Activated CD8-positive, alpha-beta memory T cell treated with anti-CD3 and anti-CD28 coated beads, Interleukin-2, amount 50 U/mL, for 4 hours (primary cell): Measurements from ENCODE around the gene MRPL34.

Source experiments
- DNase-seq: peaks from one replicate; pipeline ENCODE4 v3.0.0-alpha.2; 2020

The MRPL34 gene

GRCh38 chr19:17311455-17312188 is 6.0 kb downstream of the MRPL34 start:
- no peak for DNase-seq

GRCh38 chr19:17312189-17313113 is 6.8 kb downstream of the MRPL34 start:
- no peak for DNase-seq

- DNase-seq, result no peak
Measured at GRCh38 chr19:17314007-17314593, 8.4 kb downstream of the MRPL34 start.

- no peak for DNase-seq
Measured at GRCh38 chr19:17318966-17319365, 13.3 kb downstream of the MRPL34 start.

DNA sequence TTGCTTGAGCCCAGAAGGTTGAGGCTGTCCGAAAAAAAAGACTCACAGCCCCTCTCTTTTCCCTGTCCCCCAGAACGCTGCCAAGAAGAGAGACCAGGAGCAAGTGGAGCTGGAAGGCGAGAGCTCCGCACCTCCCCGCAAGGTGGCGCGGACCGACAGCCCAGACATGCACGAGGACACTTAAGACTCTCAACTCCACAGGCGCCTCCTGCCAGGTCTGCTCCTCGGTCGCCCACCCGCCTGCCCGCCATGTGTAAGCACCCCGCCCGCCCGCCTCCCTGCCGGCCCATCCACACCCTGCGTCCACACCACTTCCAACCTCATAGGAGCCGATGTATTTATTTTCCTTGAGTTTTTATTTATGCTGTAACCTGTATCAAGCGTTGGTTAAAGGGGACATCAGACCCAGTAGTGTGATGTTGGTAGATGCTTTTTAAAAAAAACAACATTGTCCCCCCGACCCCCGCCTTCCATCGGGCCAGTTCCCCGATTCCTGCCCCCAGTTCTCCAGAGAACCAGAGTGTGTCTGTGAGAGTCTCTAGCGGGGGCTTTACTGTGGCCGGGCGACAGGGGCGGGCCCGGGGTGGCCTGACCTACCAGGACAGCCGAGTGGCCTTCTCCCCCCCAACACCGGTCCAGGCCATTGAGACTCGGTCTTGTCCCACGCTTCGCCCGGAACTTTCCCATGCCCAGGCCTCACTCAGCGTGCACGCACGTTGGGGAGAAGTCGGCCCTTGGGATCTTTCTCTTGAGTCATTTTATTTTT is 14.0 kb downstream of the MRPL34 start:
- no peak for DNase-seq

DNA sequence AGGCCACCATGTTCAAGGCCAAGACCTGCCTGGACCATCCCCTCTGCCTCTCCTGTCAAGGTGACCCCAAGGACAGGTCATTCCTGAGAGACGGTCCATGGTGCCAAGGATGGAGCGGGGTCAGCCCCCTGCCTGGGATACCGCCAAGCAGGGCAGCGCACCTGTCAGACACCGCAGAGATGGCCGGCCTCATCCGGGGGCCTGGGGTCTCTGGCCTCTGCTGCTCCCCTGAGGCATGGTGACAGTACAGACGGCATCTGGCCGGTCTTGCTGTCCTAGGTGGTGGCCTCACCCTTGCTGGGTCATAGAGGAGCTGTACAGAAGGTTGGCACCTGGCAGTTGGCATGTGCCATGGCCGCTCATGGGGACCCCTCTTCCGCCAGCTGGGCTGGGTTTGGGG is 14.8 kb downstream of the MRPL34 start:
- DNase-seq, result no peak

DNA sequence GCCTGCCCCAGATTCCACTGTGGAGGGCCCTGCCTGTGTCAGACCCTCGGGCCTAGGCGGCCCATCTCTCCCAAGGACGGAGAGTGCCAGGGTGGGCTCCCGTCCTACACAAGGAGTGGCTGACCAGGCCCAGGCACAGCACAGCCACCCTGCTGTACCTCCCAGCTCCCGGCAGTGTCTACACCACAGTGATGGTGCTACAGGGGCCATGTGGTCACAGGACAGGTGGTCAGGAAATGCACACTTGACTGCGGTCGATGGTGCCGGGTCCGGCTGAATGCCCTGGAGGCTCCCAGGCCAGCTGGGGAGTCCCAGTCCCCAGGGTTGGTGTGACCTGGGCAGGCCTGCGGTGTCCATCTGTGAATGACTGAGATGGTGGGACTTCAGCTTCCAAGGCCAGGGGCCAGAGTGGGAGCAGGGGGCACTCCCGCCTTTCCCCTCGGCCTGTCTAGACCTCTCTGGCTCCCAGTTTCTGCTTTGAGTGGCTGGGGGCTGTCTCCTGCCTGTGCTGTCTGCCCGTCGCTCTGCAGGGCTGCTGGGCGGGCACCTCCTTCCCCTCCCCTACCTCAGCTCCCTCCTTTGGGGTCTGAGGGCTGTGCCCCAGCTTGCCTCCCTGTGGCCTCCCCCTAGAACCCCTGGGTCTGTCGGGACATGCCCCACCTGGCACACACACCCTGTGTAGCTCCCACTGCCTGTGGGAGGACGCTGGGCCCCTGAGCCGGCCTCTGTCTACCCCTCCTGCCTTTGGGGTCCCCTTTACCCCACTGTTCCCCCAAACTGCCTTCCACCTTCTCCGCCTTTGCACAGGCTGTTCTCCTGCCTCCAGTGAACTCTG is 16.2 kb downstream of the MRPL34 start:
- DNase-seq, result no peak

DNA sequence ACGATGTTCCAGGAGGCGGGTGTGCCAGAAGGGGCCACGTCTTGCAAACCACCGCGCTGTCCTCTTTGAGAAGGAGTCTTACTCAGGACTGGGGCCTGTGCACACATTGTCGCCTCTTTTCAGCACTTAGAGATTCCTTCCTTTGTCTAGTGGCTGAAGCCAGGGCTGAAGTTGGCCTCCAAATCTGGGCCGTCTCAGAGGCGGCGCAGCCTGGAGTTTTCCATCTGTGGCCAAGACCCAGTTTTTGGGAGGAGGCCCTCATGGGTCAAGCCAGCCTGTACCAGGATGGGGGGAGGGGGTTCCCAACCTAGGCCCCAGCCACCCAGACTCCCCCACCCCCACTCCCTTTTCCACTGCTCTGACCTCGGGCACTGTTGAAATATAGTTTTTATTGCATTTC is 17.2 kb downstream of the MRPL34 start:
- no peak for DNase-seq

DNA sequence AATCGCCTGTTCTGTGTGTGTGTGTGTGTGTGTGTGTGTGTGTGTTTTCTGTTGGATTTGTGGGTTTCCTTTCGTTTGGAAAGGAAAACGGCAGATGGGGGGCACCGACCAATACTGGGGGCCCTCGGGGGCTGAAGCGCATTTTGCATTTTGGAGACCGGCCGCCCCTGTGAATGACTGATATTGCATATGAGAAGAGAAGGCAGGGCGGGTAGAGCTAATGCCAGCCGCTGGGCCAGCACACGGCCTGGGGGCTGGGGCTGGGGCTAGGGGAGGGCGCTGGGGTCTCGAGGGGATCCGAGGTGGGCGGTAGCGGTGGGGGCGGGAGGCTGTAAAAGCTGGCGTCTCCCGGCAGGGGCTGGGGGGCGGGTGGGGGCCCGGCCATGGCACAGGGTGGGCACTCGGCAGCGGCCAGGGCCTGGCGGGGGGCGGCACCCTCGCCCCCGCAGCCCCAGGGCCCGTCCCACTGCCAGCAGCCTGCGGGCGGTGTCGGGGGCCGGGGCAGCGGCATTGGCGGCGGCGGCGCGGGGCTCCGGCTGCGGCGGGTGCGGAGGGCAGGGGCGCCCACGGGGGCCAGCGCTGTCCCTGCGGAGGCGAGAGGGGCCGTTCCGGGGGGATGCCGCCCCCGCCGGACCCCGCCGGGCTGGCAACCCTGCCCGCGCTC is 17.8 kb downstream of the MRPL34 start:
- DNase-seq, result no peak

- no peak for DNase-seq
Measured at GRCh38 chr19:17323964-17324332, 18.3 kb downstream of the MRPL34 start.

GRCh38 chr19:17324357-17325114 is 18.9 kb downstream of the MRPL34 start:
- DNase-seq, result no peak

DNA sequence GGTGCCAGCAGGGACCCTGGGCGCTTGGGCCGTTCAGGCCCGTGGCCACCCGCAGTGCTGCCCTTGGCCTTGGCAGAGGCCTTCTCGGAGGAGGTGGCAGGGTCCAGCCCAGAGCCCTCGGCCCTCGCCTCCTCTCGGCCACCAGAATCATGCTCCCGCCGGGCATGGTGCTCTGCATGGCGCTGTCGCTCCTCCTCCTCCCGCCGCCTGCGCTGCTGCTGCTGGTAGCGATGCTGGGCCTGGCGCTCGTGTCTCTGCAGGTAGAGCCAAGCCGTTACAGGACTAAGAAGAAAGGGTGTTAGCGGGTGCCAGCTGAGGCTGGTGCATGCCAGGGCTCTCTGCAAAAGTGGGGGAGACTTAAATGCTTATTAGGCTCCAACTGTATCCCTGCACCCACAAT is 19.5 kb downstream of the MRPL34 start:
- DNase-seq, result no peak

- no peak for DNase-seq
Measured at GRCh38 chr19:17325881-17326594, 20.4 kb downstream of the MRPL34 start.

GRCh38 chr19:17326595-17326966 is 20.9 kb downstream of the MRPL34 start:
- DNase-seq, result no peak

DNA sequence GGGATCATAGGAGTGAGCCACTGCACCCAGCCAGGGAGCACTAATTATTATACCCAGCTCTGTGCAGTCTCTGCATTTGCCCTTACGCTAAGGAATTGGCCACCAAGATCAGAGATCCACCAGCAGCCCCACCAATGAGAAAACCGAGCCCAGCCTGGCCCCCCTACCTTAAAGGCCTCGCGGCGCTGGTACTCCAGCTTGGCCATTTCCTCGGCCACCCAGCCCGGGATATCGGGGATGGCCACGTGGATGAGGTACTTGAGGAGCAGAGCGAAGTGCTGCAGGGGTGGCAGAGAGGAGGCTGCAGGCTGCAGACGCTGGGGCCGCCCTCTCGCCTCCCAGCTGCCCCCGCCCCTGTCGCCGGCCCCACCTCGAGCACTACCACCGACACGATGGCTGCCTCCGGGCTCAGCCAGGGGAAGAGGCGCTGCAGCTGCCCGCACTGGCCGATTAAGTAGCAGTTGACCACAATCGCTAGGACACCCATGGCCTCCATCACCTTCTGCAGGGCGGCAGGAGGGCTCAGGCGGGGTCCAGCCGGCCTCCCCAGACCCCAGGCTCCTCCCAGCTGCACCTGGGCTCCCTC is 21.5 kb downstream of the MRPL34 start:
- no peak for DNase-seq

DNA sequence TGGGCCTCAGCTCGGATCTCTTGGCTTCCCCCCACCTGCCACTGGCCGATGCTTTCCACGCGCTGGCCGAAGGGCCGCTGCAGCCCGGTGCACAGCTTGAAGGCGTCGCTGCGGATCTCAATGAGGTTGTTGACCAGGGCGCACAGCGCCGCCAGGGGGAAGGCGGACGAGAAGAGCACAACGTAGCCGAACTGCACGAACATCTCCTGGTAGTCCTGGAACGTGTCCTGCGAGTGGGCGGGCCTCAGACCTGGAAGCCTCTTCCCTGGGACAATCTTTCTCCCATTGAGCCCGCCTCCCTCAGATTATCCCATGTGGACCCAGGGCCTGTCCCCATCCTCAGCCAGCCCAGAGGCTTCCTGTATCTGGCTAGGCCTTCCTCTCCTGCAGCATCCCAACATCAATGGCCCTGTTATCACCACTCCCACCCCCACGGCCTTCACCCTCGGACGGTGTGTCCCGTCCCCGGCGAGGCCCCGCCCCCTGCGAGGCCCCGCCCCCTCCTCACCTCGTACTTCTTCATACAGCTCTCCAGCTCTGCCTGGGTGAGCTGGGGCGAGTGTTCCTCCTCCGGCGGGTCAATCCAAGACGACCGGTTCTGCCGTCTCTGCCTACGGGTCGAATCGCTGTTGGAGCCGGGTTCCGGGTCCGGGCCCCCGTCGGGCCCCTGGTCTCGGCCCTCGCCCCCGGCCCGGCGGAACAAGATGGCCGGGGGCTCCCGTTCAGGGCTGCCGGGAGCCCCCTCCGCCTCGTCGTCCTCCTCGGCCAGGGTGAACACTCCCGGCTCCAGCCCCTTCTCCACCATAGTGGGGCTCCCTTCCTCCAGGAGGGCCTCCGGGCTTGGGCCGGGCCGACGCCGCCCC is 22.2 kb downstream of the MRPL34 start:
- DNase-seq, result peak; percentile 54

DNA sequence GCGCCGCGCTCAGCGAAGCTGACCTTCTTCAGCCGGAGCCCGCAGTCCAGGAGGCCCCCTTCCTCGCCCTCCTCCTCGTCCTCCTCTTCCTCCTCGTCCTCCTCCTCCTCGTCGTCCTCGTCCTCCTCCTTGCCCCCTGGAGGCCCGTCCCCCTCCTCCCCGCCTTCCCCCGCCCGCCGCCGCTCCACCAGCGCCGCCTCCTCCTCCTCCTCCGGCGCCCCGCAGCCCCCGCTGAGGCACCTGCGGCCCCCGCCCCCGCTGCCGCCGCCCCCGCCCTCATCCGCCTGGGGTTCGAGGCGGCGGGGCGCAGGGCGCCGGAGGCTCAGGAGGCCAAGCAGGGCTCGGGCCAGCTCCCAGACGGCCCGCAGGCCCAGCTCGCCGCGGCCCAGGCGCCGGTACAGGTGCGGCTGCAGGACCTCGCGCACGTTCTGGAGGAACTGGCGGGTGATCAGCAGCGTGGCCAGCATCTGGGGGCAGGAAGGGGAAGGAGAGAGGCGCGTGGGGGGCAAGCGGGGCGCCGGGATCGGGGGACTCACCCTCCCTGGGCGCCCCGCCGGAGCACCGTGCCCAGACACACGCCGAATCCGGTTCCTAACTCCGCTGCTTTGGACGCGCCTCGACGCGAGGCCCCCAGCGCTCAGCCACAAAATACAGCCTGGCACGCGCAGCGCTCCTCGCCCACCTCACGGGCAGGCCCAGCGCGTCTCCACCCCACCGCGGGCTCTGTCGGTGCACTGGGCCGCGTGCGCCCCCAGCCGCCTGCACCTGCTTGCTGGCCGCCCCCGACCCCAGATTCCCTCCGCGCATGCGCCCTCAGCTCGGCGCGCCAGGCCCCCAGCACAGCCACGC is 23.1 kb downstream of the MRPL34 start:
- DNase-seq, result peak; percentile 56
